KMS-11 (cell line): ENCODE data around the gene STT3A.
A peak's percentile ranks its signal among the peaks of the same experiment; 100 is the strongest.

Experiments
- H2AFZ ChIP-seq: fragments of 200-600 bp; sonication (generic); 2 replicates; pipeline ENCODE4 v1.6.1; 2016; ENCODE audit warnings: antibody characterized with exemption, mixed run types, low read depth
- H3K27ac ChIP-seq: fragments of 200-600 bp; sonication (generic); 2 replicates; pipeline ENCODE4 v1.6.1; 2016; ENCODE audit warnings: mild to moderate bottlenecking, mixed run types
- H3K27me3 ChIP-seq: fragments of 200-600 bp; sonication (generic); 2 replicates; pipeline ENCODE4 v1.6.1; 2017; ENCODE audit warnings: mild to moderate bottlenecking, low read depth, mixed run types, moderate library complexity; ENCODE audit not compliant: insufficient read depth
- H3K36me3 ChIP-seq: fragments of 200-600 bp; sonication (generic); 2 replicates; pipeline ENCODE4 v1.6.1; 2017; ENCODE audit warnings: mild to moderate bottlenecking, mixed run types; ENCODE audit not compliant: insufficient read depth
- H3K4me1 ChIP-seq: fragments of 200-600 bp; sonication (generic); 2 replicates; pipeline ENCODE4 v1.6.1; 2016; ENCODE audit warnings: mild to moderate bottlenecking, low read depth, mixed run types; ENCODE audit not compliant: poor library complexity, severe bottlenecking
- H3K4me2 ChIP-seq: fragments of 200-600 bp; sonication (generic); 2 replicates; pipeline ENCODE4 v1.7.0; 2016; ENCODE audit warnings: mild to moderate bottlenecking, mixed run types
- H3K4me3 ChIP-seq: fragments of 200-600 bp; sonication (generic); IDR thresholded peaks from 2 replicates; pipeline ENCODE4 v1.6.1; 2017; ENCODE audit warnings: low read depth, low read length, mixed read lengths; ENCODE audit not compliant: insufficient read depth
- H3K79me2 ChIP-seq: fragments of 200-600 bp; sonication (generic); 2 replicates; pipeline ENCODE4 v1.6.1; 2016; ENCODE audit warnings: low read depth, mixed run types; ENCODE audit not compliant: insufficient read depth
- H3K9ac ChIP-seq: fragments of 200-600 bp; sonication (generic); 2 replicates; pipeline ENCODE4 v1.6.1; 2016; ENCODE audit warnings: mild to moderate bottlenecking, mixed run types
- H4K20me1 ChIP-seq: fragments of 200-600 bp; sonication (generic); 2 replicates; pipeline ENCODE4 v1.6.1; 2016; ENCODE audit warnings: mild to moderate bottlenecking, mixed run types; ENCODE audit not compliant: insufficient read depth
- TF ChIP-seq, protein P1 (sequence below): fragments of 200-600 bp; sonication (generic); conservative IDR thresholded peaks from 2 replicates; pipeline ENCODE4 v1.6.1; 2017; ENCODE audit warnings: low read depth, mild to moderate bottlenecking, antibody characterized with exemption, low read length, moderate library complexity, mixed read lengths

STT3A gene

DNA sequence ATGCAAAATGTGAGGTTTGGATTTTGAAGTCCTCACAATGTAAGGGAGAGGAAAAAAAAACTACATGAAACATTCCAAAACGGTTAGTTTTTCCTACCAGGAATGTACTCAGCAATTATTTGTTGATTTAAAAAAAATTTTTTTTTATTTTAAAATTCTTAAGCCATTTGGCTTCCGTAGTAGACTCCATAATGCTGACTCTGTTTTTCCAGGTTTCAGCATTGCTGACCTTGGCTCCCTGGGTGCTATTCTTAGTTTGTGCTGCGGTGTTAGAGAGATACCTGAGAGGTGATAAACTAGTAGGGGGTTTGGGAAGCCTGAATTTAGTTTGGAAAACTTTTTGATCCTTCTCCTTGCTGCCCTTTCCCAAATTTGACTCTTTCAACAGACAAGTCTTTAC lies 10.6 kb downstream of the STT3A start:
- Histone ChIP-seq H3K27me3 (no peaks in the 10 kb centered on the region), H3K9ac (no peak overlapping the region), H3K4me2 (peak overlapping the region; percentile 48), H3K36me3 (peaks cover 4% of the 10 kb centered on the region; the same call in 1 of the 2 replicates), H3K79me2 (no peaks in the 10 kb centered on the region), H4K20me1 (no peaks in the 10 kb centered on the region), H3K27ac (peak overlapping the region; percentile 15; the same call in 1 of the 2 replicates), H3K4me3 (no peak overlapping the region), H2AFZ (no peak overlapping the region), H3K4me1 (peaks cover 24% of the 10 kb centered on the region)
- TF ChIP-seq, protein P1, sequence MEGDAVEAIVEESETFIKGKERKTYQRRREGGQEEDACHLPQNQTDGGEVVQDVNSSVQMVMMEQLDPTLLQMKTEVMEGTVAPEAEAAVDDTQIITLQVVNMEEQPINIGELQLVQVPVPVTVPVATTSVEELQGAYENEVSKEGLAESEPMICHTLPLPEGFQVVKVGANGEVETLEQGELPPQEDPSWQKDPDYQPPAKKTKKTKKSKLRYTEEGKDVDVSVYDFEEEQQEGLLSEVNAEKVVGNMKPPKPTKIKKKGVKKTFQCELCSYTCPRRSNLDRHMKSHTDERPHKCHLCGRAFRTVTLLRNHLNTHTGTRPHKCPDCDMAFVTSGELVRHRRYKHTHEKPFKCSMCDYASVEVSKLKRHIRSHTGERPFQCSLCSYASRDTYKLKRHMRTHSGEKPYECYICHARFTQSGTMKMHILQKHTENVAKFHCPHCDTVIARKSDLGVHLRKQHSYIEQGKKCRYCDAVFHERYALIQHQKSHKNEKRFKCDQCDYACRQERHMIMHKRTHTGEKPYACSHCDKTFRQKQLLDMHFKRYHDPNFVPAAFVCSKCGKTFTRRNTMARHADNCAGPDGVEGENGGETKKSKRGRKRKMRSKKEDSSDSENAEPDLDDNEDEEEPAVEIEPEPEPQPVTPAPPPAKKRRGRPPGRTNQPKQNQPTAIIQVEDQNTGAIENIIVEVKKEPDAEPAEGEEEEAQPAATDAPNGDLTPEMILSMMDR, result no peak

DNA sequence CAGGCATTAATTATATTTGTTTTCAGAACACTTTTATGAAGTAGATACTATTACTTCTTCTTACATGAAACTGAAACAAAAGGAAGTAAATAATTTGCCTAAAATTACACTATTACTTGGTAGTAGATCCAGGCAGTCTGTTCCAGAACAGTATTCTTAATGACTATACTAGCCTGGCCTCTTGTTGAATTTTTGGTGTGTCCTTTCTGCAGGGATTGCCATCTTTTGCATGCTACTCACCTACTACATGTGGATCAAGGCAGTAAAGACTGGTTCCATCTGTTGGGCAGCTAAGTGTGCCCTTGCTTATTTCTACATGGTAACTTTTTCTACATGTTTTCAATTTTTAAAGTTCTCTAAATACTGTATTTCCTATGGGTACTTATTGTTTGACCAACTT lies 12.8 kb downstream of the STT3A start:
- Histone ChIP-seq H4K20me1 (no peaks in the 10 kb centered on the region), H3K79me2 (no peaks in the 10 kb centered on the region), H3K9ac (no peak overlapping the region), H2AFZ (no peak overlapping the region), H3K4me1 (peaks cover 24% of the 10 kb centered on the region), H3K27me3 (no peaks in the 10 kb centered on the region), H3K27ac (no peak overlapping the region), H3K4me2 (no peak overlapping the region), H3K36me3 (peaks cover 4% of the 10 kb centered on the region; the same call in 1 of the 2 replicates), H3K4me3 (no peak overlapping the region)
- TF ChIP-seq, protein P1, result no peak

DNA sequence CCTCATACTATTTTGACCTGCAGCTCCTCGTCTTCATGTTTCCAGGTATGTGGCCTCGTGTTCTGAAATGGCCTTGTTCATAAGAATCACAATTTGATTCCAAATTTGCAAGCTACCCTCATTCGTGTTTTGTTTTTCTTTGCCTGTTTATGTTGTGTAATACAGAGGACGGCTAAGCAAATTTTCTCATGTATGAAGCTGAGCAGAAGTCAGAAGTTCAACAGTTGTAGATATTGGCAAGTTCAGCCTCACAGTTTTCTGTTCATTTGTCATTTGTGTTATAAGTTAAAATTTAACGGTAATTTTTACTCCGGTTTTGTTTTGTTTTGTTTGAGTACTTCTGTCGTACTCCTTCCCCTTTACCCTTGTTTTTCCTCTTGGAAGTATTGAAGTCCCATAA lies 16.9 kb downstream of the STT3A start:
- Histone ChIP-seq H3K79me2 (no peaks in the 10 kb centered on the region), H3K4me1 (no peaks in the 10 kb centered on the region), H2AFZ (no peak overlapping the region), H4K20me1 (no peaks in the 10 kb centered on the region), H3K4me3 (no peak overlapping the region), H3K27ac (no peak overlapping the region), H3K27me3 (no peaks in the 10 kb centered on the region), H3K36me3 (no peaks in the 10 kb centered on the region; the same call in 1 of the 2 replicates), H3K4me2 (no peak overlapping the region), H3K9ac (no peak overlapping the region)
- TF ChIP-seq, protein P1, result no peak

DNA sequence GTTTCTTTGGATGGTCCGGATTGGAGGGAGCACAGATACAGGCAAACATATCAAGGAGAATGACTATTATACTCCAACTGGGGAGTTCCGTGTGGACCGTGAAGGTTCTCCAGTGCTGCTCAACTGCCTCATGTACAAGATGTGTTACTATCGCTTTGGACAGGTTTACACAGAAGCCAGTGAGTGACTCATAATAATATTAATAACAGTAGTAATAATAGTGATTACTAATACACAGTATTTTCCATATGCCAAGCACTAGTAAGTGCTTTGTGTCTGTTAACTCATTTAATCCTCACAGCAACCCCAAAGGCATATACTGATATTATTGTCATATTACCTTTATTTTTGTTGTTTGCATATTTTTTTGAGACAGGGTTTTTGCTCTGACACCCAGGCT lies 25.7 kb downstream of the STT3A start:
- Histone ChIP-seq H3K9ac (no peak overlapping the region), H4K20me1 (no peaks in the 10 kb centered on the region), H3K4me3 (no peak overlapping the region), H3K79me2 (no peaks in the 10 kb centered on the region), H3K27ac (no peak overlapping the region), H2AFZ (no peak overlapping the region), H3K4me2 (no peak overlapping the region), H3K36me3 (no peaks in the 10 kb centered on the region), H3K27me3 (no peaks in the 10 kb centered on the region), H3K4me1 (no peaks in the 10 kb centered on the region)
- TF ChIP-seq, protein P1, result no peak
